Measurements from ENCODE around the gene ALPK1.
"Not testable (repeated sequence)": the region's sequence is repeated elsewhere in the genome, so short reads cannot be mapped to it uniquely, and the experiment has no call there.

ALPK1 gene

DNA sequence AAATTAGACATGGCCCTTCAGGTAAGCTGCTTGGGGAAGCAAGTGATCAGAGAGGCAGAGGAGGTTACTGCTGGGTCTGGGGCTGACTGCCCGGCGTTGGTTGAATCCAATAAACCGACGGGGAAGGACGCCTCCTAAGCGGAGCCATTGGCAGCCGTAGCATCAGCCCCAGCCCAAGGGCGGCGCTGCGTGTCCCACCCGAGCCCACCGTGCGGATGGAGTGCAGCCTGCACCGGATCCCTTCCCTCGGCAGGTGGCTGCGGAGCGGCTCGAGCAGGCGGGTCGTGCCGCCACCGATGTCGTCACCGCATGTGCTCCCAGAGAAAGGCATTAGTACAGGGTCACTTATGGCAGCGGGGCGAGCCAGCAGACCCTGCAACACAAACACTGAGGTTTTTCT lies 82.1 kb downstream of the ALPK1 start:
- no peak for DNase-seq (ENCODE audit: low spot score)

DNA sequence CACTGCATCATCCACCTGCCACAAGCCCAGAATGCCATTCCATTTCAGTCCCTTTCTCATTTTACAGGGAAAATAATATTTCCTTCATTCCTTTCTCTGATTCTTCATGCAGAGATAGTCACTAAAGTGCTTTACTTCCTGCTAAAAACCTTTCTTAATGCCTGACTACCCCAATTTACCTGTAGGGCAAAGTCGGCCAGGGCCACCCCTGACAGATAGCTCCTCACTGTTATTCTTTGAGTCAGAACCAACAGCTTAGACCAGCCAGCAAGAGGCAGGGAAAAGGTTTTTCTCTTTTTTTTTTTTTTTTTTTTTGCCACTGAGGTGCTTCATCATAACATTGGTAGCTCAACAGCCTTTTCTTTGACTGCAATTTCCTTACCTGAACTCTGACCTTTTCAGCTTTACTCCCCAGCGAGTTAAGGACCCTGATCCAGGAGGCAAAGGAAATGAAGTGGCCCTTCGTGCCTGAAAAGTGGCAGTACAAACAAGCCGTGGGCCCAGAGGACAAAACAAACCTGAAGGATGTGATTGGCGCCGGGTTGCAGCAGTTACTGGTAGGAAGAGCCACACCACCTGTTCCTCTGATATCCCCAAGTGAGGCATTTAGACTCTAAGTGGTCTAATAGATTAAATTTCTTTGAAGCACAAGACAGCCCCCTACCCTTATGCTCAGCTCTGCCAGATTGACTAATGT lies 85.0 kb downstream of the ALPK1 start:
- no peak for DNase-seq (ENCODE audit: low spot score)

DNA sequence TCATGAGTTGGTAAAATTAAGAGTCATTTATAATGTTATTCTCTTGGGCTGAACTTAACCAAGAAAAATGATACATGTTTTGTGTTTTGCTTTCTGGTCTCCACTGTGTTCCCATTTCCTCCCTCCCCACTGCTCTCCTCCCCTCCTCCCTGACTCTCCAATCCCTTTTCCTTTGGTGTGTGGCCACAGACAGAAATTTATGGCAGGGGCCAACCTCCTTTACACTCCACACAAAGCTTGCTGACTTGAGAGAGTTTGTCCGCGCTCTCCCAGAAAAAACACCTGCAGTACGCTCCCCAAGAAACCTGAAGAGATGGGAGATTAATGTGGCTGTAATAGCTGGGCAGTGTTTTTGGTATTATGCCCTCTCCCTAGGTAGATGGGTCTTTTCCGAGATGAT lies 88.9 kb downstream of the ALPK1 start:
- no peak for DNase-seq (ENCODE audit: low spot score)

DNA sequence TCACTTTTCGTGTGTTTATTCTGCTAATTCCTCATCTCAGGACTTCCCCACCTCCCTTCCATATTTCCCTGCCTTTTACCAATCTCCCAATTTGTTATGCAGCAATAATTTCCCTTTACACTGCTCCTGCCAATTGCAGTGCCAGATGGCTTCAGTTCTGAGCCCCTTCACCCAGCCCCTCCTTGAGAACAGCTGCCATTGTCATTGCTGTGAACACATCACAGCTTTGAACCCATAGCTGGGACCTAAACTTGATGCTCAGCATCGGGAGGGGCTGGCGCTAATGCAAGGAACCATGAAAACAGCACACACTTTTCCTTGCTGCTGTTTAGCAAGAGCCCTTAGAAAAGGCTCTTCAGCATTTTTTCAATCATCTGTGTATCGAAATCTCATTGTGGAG lies 104.9 kb downstream of the ALPK1 start:
- DNase-seq (ENCODE audit: low spot score) = no peak

DNA sequence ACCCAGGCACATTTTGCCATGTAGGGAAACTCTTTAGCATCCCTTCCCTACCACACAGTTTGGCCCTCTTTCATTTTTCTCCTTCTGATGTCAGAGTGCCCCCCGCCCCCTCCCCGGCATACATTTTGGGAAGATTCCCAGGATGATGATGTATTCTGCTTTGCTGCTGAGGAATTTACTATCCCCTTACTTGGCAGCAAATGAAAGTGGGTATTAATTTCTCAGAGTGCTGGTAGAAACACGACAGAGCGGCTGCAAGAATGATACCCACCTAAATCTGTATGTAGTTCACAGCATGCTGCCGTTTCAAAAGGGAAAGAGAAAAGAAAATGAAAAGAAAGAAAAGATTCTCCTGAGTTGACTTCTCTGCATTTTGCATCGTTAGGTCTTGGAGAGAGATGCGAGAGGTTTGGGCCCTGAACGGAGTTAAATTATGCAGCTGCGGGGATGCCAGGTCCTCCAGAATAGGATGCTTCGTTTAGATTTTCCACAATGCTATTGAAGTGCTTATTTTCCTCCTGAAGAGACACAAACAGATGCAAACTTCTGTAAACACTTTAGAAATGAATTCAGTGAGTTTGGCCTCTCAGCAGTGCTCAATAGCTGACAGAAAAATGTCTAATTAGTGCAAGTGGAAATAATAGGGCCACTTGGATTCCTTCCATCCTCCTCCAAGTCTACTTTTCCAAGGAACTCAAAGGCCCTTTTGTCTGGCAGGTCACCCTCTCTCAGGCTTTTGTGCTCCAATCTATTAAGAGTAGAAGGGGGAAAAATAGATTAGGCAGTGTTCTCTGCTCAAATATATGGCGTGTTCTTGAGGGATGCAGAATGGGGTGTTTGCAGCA lies 106.2 kb downstream of the ALPK1 start:
- no peak for DNase-seq (ENCODE audit: low spot score)

DNA sequence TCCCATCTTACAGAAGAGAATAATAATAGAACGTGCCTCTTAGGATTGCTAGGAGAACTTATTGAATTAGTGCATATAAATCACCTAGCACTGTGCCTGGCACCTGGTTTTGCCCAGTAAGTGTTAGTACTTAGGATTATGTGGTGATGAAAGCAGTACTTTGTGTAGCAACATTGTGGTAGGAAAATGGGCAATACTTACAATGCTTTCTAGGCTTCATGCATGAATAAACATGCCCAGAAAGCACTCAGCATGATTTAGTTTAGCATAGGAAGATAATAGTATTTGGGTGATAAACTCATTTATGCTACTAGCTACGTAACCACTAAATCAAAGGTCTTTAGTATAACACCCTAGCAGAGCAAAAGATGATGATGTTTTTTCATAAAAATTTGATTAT lies 113.2 kb downstream of the ALPK1 start:
- DNase-seq (ENCODE audit: low spot score) = no peak

DNA sequence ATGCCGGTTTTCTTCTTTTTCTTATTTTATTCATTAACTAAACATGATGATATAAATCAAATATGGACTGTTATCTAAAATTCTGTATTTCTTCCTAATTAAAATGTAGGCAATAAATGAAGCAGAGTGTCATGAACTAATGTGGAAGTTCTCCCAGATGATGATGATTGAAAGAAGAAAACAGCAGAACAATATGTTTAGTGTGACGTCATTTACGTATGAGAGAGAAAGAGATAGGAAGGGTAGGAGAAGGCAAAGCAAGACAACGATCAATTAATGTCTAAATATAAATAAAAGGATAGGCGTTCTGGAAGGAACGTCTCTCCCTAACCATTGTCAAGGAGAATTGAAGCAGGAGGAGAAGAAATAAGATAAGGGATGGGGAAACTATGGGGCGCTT lies 113.6 kb downstream of the ALPK1 start:
- DNase-seq (ENCODE audit: low spot score) = no peak

DNA sequence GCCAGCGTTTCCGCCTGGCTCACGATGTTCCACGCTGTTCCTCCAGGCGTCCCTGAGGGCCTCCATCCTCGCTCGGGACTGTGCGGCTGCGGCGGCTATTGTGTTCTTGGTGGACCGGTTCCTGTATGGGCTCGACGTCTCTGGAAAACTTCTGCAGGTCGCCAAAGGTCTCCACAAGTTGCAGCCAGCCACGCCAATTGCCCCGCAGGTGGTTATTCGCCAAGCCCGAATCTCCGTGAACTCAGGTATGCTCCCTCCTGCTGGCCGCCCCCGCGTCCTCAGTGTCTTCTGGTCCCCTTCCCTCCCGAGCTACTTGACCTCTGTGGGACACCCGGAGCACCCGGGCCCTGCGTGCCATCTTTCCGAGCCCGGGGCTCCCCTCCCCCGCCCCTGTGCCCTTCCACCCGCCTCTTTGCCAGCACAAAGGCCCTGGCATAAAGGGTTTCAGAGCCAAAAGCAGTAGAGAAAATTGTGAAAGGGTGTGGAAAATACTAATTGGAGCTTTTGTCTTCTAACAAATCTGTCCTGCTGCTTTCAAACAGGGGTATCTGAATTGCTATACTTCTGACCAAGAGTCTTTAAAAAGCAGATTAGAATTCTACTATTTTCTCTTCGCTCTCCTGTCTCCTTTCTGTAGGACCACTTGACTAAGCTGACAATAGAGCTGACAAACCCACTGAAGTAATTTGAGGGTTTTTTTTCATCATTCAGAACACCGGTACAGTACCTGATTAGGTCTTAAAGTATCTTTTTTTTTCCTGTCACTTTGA lies 114.8 kb downstream of the ALPK1 start:
- no peak for DNase-seq (ENCODE audit: low spot score)

DNA sequence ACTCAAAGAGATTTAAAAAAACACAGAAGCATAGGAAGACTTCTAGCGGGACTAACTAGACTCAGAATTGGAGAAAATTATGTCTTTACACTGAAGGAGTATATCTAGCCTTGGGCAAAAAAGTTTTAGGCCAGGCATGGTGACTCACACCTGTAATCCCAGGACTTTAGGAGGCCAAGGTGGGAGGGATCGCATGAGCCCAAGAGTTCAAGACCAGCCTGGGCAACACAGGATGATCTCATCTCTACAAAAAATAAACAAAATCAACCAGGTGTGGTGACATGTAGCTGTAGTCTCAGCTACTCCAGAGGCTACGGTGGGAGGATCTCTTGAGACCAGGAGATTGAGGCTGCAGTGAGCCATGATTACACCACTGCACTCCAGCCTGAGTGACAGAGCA lies 119.3 kb downstream of the ALPK1 start:
- no peak for DNase-seq (ENCODE audit: low spot score)

DNA sequence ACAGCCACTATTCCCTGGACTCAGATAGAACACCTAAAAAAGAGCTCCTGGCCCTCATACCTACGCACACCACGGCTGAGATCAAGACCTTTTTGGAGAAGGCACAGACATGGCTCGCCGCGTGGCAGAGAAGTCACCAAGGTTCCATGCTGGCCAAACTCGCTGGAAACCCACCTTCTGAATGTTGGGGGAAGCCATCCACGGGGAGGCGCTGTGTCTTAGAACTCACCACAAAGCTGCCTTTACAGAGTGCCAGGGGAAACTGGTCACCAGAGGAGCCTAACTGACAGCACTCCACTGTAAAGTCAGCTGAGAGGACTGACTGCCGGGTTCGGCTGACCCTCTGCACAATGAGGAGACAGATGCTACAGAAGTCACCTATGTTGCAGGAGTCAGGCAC lies 120.9 kb downstream of the ALPK1 start:
- no peak for DNase-seq (ENCODE audit: low spot score)

DNA sequence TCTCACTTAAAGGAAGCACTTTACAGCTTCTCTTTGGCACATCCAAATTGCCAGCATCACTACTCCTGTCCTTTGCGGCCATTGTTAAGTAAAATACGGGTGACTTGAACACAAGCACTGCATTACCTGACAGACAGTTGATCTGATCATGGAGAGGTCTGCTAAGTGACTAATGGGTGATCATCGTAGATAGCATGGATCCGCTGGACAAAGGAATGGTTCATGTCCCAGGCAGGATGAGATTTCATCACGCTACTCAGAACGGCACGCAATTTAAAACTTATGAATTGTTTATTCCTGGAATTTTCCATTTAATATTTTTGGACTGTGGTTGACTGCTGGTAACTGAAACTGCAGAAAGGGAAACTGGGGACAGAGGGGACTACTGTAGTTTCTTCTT lies 124.7 kb downstream of the ALPK1 start:
- no peak for DNase-seq (ENCODE audit: low spot score)

DNA sequence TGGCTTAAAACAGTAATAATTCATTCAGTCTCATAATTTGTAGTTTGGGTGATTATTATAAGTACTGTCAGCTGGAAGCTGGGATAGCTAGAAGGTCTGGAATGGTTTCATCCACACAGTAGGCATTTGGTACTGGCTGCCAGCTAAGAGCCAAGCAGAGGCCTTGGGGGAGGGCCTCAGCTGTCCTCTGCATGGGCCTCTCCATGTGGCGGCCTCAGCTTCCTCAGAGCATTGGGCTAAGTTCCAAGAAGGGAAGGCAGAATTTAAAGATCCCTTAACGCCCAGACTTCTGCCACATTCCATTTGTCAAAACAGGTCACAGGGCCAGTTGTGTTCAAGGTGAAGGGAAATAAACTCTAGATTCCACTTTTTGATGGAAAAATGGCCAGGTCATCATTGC lies 125.5 kb downstream of the ALPK1 start:
- no peak for DNase-seq (ENCODE audit: low spot score)

DNA sequence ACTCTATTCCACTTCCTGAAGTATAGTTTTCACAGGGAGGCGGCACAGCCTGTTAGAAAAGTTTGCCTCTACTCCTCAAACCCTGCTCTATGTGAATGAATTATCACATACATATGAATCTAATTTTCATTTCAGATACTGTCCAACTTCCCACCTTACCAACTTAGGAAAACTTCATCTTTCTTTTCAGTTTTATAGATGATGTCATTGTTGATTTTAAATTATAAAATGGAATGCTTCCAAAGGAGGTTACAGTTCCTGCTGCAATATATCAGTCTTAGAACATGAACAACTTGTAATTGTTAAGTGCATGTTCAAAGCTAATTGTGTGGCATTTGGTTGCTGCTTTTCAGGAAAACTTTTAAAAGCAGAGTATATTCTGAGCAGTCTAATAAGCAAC lies 126.4 kb downstream of the ALPK1 start:
- DNase-seq (ENCODE audit: low spot score) = no peak

DNA sequence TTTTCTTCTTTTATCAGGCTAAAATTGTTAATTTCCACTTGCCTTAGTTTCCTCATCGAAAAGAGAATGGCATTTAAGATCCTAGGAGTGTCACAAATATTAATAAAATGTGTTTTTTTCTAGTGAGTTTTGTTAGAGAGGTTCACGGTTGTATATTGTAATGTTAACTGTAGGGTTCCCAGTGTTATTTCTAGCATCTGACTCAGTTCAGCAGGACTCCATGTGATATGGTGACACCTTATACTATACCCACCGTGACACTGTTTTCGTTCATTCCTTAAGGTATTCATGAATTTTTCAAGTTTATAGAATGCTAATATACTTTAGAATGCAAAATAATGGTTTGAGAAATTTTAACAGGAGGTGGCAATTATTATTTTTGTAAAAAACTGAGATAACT lies 128.7 kb downstream of the ALPK1 start:
- no peak for DNase-seq (ENCODE audit: low spot score)

DNA sequence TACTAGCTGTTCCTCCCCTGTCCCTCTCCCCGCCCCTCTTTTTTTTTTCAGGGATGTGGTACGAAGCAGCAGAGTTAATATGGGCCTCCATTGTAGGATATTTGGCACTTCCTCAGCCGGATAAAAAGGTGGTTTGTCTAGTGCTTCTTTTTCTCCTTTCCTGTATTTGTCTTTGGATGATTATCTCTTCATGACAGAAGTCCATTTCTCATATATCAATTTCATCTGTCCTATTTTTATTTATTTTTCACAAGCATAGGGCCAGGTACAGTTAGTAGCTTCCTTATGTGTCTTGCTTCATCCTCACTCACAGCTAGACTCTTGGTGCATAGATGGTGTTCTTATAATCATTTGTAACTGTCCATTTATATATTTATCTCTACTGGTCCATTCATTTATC lies 129.2 kb downstream of the ALPK1 start:
- DNase-seq (ENCODE audit: low spot score) = no peak

DNA sequence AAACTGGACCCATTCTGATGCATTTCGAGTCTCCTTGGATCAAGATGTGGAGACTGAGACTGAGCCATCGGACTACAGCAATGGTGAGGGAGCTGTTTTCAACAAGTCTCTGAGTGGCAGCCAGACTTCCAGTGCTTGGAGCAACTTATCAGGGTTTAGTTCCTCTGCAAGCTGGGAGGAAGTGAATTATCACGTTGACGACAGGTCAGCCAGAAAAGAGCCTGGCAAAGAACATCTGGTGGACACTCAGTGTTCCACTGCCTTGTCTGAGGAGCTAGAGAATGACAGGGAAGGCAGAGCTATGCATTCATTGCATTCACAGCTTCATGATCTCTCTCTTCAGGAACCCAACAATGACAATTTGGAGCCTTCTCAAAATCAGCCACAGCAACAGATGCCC lies 134.0 kb downstream of the ALPK1 start:
- no peak for DNase-seq (ENCODE audit: low spot score)

DNA sequence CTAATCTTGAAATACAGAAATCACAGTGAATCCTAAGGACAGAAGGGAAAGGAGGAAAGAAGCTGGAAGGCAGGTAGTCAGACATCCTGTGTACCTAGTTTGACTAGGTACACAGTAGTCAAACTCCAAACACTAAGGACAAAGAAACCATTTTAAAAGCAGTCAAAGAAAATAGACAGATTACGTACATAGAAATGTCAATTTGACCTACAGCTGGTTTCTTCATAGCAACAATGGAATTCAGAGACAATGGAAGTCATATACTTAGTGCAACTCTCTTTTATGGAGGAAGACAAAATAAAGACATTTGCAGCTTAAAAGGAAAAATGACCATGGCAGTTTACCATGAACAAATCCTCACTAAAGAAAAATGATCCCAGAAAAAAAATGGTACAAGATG lies 139.8 kb downstream of the ALPK1 start:
- no peak for DNase-seq (ENCODE audit: low spot score)

DNA sequence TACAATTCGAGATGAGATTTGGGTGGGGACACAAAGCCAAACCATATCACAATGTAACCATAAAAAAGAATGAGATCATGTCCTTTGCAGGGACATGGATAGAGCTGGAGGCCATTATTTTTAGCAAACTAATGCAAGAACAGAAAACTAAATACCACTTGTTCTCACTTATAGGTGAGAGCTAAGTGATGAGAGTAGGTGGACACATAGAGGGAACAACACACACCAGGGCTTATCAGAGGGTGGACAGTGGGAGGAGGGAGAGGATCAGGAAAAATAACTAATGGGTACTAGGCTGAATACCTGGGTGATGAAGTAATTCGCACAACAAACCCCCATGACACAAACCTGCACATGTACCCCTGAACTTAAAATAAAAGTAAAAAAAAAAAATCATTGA lies 145.1 kb downstream of the ALPK1 start:
- DNase-seq (ENCODE audit: low spot score) = not testable (repeated sequence)

DNA sequence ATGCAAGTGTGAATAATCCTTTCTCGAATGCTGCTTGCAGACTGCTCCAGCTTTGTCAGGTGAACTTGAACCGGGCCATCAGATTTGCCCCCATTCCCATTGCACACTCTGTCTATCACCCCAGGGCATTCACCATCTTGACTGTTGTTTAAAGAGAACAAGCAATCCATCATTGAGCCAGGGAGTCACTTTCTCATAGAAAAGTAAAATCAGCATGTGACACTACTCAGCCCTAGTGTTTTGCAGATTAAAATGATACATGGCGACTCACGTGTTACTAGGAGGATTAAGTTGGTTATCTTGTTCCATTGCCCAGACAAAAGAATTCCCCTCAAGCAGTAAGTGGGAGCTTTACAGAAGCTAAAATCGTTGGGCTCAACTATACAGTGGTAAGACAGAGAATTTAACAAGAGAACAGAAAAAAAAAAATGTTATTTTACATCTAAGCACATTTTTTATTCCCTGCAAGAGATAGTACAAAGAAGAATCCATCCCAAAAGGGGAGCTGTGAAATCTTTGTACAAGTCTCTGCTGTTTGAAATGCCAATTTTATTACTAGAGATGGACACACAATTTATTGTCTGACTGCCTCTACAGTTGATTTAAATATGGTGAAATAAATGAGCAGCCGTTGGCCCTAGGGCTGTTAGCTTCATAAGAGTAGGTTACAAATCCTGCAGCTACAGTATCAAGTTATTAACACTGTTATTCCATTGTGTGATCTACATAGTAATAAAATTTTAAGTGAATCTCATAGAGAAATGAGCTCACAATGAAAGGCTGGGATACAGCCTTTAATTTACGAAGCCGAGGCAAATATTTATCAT lies 151.3 kb downstream of the ALPK1 start:
- DNase-seq (ENCODE audit: low spot score) = no peak

DNA sequence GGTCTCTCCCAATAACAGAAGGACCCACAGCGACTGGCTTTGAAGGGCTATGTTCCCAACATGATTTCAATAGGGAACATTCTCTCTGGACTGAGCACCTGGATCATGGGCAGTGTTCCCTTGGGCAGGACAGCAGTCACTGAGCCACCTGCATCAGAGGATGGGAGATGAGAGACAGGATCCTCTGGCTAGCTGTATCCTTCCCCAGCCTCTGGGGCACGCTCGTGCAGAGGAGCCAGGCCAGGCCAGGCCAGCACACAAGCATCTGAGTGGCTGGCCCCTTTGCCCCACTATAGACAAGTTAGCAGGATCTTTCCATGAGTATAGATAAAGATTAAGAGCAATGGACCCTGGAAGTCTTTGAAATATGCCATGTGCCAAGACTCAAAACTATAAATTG lies 152.5 kb downstream of the ALPK1 start:
- no peak for DNase-seq (ENCODE audit: low spot score)

DNA sequence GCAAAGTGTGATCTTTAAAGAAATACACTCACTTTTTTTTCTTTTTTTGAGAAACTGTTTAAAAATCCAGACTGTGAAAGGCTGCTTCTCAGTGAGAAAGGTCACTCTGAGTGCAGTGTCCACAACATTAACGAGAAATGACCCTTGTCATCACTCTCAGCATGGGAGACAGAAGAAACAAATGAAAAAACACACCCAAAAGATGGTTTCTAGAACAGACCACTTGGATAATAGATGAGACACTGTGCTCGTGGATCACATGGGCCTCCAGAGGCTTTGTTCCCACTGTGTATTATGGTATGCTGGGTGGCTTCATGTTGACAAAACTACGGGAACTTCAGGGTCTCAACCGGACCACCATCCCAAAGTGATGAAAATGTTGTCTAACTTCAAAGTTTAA lies 153.9 kb downstream of the ALPK1 start:
- DNase-seq (ENCODE audit: low spot score) = no peak

DNA sequence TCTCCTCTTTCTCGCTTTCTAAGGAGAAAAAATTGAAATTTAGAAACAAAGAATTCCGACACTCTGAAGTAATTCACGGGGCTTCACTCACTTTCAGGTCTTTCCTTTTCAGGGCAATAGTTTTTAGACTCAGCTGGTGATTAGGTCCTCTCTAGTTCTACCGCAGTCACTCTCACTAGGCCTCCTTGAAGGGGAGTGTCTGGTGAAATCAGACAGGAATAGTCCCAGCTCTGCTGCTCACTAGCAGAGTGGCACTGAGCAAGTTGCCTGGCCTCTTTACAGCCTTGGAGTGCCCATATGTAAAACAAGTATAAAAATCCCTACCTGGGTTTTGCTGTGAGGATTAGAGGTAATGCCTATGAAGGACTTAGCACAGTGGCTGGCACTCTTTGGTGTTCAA lies 154.7 kb downstream of the ALPK1 start:
- no peak for DNase-seq (ENCODE audit: low spot score)

Measured in CD4-positive, alpha-beta T cell treated with Interleukin-2 at 100 ng/mL for 4 hours (primary cell).